Neural cell (in vitro differentiated cells): ENCODE results near the gene RUBCNL.

Experiments used
- EP300 ChIP-seq: fragments of 450-650 bp; conservative IDR thresholded peaks from 2 replicates; pipeline ENCODE4 v1.6.1; 2014; ENCODE audit warnings: antibody characterized with exemption, mild to moderate bottlenecking, moderate library complexity; ENCODE audit not compliant: poor library complexity, severe bottlenecking
- TAF1 ChIP-seq: IDR thresholded peaks from 2 replicates; pipeline ENCODE4 v1.6.1; 2012; ENCODE audit warnings: low read depth
- TF ChIP-seq, protein P1 (sequence below): fragments of 450-650 bp; IDR thresholded peaks from 2 replicates; pipeline ENCODE4 v1.5.1; 2014; ENCODE audit warnings: antibody characterized with exemption, mild to moderate bottlenecking, moderate library complexity; ENCODE audit not compliant: poor library complexity, severe bottlenecking

GRCh38 chr13:46317120-46317519, 69.9 kb downstream of the RUBCNL start:
- TF ChIP-seq, protein P1, sequence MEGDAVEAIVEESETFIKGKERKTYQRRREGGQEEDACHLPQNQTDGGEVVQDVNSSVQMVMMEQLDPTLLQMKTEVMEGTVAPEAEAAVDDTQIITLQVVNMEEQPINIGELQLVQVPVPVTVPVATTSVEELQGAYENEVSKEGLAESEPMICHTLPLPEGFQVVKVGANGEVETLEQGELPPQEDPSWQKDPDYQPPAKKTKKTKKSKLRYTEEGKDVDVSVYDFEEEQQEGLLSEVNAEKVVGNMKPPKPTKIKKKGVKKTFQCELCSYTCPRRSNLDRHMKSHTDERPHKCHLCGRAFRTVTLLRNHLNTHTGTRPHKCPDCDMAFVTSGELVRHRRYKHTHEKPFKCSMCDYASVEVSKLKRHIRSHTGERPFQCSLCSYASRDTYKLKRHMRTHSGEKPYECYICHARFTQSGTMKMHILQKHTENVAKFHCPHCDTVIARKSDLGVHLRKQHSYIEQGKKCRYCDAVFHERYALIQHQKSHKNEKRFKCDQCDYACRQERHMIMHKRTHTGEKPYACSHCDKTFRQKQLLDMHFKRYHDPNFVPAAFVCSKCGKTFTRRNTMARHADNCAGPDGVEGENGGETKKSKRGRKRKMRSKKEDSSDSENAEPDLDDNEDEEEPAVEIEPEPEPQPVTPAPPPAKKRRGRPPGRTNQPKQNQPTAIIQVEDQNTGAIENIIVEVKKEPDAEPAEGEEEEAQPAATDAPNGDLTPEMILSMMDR = peak; percentile 34
- no peak for TF ChIP-seq EP300
- TF ChIP-seq TAF1 = no peak
